Activated CD4-positive, CD25-positive, alpha-beta regulatory T cell treated with anti-CD3 and anti-CD28 coated beads, Interleukin-2, amount 50 U/mL, for 72 hours (primary cell): ENCODE results near the gene CALR3.
"Not testable (repeated sequence)": the region's sequence is repeated elsewhere in the genome, so short reads cannot be mapped to it uniquely, and the experiment has no call there.

Source experiments
- DNase-seq: peaks from one replicate; pipeline ENCODE4 v3.0.0; 2021

The CALR3 gene

DNA sequence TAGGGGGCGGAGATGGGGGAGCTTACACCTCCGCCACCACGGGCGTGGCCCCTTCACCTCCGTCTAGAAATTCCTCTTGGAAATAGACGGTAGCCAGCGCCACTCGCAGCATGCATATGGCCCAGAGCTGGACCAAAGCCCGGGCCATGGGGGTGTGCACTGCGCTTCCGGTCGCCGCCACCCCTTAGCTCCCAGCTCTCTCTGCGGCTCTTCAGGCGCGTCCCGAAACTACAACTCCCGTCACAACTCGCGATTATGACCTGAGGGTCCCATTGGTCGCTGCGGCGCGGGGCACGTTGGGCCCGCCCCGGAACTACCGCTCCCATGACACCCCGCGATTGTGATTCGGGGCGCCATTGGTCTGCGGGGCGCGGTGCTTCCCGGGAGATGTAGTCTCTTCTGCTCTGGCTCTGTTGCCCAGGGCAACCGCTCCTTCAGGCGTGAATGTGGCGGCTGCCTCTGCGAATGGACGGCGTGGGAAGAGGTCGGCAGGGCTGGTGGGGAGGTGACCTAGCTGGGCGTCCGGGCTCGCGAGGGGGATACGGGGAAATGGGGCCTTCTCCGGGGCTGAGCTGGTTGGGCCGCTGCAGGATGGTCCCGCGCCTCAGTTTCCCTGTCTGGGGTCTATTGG, at the start of gene CALR3, which contains the start of gene C19orf44:
CALR3 (minus strand) TSS at position 186 of the 631 bp plus-strand sequence; CDS start at position 148, 38 bp downstream.
C19orf44 (plus strand) TSS at position 413 of the 631 bp plus-strand sequence. CDS start 4,399 bp downstream, outside the sequence.
- DNase-seq: peak; percentile 96

DNA sequence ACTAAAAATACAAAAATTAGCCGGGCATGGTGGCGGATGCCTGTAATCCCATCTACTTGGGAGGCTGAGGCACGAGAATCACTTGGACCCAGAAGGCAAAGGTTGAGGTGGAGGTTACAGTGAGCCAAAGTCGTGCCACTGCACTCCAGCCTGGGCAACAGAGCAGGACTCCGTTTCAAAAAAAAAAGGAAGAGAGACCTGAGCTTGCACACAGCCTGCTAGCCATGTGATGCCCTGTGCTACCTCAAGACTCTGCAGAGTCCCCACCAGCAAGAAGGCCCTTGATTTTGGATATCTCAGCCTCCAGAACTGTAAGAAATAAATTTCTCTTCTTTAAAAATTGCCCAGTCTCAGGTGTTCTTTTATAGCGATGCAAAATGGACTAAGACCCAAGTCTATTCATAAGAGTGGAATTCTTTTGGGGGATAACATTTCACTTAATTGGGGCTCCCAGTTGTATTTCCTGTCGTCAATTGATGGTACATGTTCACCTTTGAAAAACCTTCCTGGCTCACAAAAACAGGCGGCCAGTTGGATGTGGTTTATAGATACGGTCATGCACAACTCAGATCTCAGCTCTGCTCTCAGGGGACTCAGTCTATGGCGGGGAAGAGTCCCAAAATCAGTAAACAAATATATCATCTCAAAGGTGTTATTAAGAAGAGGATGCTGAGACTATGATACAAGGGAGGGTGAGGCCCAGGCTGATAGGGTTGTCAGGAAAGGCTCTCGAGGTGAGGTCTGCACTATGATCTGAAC, 48.7 kb upstream of the CALR3 start:
- no peak for DNase-seq

DNA sequence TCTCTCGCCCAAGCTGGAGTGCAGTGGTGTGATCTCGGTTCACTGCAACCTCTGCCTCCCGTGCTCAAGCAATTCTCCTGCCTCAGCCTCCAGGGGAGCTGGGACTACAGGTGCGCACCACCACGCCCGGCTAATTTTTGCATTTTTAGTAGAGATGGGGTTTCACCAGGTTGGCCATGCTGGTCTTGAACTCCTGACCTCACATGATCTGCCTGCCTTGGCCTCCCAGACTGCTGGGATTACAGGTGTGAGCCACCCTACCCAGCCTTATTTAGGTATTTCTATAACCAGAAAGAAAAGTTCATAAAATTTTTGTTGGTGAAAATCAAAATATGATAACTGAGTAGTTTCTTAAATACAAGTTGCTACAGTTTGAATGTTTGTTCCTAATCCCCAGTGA, 47.8 kb upstream of the CALR3 start:
- DNase-seq: not testable (repeated sequence)

DNA sequence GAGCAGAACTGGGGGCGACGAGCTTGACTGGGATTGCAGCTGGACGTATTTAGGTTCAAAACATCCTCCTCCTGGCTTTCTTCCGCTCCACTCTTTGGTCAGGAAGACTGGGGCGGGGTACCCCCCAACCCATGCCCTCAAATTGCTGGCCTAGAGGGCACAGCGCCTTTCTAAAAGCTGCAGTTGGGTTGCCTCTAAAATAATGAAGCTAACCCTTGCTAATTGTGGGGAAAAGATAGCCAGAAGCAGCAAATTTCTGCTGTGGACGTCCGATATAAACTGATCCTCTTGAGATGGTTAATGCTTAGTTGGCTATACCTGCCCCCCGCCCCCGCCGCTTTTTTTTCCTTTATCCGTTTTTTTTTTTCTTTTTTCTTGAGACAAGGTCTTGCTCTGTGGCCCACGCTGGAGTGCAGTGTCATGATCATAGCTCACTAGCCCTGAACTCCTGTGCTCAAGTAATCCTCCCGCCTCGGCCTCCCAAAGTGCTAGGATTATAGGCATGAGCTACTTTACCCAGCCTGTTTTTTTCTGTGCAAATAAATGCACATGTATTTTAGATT, 47.0 kb upstream of the CALR3 start:
- no peak for DNase-seq

DNA sequence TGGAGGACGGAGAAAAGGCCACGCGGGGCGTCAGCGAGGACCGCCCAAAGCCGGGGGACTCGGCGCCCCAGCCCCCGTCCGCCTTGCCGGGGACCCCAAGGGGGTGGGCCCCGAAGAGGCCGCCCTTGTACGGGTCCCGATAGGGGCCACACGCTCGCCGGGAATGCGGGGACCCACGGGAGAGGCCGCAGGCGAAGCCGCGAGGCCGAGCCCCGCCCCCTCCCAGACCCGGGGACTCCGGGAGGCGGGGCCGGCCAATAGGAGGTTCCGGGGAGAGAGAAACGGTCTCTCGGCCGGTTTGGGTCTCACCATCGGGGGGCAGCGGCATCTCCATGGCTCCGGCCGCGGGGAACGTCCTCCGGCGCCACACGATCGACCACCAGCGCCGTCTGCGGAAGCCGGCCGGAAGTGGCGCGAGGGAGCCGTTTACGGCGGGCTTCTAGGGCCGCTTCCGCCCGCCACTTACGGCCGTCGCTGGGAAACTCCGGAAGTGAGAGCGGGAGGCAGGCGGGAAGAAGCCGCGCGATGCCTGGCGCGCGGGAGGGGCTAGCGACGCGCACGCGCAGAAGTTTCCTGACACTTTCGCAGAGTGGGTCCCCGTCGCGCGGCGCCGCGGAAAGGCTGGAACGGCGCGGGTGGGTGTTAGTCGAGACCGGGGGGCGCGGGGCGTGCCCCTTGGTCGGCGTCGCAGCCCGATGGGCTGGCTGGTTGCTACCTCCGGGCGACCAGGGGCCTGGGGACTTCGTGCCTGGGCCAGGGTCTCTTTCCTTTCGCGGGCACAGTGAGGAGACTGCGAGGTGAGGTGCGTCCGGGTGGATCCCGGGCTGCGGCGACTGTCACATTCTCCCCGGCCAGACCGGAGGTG, 46.3 kb upstream of the CALR3 start, which contains the start of gene CHERP:
CHERP (minus strand) TSS at position 393 of the 865 bp plus-strand sequence; CDS start at position 334, 59 bp downstream.
- peak; percentile 95 for DNase-seq

- DNase-seq: no peak
Observed at GRCh38 chr19:16541526-16542044, 45.6 kb upstream of the CALR3 start.

DNA sequence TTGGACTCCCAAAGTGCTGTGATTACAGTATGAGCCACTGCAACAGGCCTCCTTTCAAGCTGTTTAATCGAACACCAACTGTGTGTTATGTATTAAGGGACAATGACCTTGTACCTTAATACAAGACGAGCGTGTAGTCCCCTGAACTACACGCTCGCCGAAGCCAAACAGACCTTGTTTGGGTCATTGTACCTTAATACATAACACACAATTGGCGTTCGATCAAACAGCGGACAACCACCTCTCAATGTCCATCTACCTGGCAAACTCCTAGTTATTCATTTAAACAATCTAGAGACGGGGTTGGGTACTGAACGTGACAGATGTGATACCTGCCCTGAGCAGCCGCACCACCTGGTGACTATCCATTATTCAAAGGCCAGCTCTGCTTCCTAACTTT, 45.0 kb upstream of the CALR3 start:
- no peak for DNase-seq

GRCh38 chr19:16537111-16537510, 41.1 kb upstream of the CALR3 start:
- DNase-seq: no peak

- DNase-seq: no peak
Observed at GRCh38 chr19:16536130-16536529, 40.2 kb upstream of the CALR3 start.

DNA sequence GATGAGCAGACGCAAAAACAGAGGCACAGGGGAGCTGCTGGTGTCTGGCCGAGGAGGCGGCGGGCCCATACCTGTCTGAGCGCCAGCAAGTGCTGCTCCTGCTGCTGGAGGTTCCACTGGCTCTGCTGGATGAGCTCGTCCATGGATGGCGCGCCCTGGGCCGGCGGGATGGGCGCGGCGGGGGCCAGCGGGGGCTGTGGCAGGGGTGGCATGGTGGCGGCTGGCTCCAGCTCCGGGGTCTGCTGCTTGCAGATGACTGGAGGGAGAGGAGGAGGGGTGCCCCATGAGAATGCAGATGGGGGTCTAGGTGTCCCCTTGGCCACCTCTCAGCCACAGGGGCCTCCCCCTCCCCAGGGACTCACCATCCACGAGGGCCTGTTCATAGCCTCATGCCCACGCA, 39.4 kb upstream of the CALR3 start:
- no peak for DNase-seq

- DNase-seq: no peak
Observed at GRCh38 chr19:16532440-16533234, 36.7 kb upstream of the CALR3 start.

- DNase-seq: no peak
Observed at GRCh38 chr19:16531380-16531669, 35.4 kb upstream of the CALR3 start.

- DNase-seq: no peak
Observed at GRCh38 chr19:16530540-16531379, 34.8 kb upstream of the CALR3 start.

- no peak for DNase-seq
Observed at GRCh38 chr19:16529466-16530144, 33.6 kb upstream of the CALR3 start.

DNA sequence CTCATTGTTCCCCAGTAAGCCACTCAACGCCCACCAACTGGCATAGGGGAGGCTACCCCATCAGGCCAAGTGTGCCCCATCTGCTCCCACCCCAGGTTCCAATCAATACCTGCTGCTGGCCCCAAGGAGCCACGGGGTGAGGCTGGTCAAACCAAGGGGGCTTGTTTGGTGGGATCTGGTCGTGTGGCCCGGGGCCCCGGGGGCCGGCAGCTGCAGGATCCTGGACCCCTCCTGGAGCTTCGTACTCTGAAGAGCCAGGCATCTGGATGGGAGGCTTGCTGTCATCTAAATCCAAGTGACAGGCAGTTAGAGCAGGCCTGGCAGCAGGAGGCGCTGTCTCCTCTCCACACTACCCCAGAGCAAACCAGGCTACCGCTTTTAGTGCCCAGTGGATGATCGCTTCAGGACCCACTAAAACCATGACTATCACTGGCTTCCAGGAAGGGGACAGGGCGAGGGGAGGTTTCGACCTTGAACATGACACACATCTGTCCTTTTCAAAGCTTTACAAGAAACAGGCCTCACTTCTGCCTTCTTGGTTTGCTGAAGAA, 32.1 kb upstream of the CALR3 start:
- DNase-seq: no peak

DNA sequence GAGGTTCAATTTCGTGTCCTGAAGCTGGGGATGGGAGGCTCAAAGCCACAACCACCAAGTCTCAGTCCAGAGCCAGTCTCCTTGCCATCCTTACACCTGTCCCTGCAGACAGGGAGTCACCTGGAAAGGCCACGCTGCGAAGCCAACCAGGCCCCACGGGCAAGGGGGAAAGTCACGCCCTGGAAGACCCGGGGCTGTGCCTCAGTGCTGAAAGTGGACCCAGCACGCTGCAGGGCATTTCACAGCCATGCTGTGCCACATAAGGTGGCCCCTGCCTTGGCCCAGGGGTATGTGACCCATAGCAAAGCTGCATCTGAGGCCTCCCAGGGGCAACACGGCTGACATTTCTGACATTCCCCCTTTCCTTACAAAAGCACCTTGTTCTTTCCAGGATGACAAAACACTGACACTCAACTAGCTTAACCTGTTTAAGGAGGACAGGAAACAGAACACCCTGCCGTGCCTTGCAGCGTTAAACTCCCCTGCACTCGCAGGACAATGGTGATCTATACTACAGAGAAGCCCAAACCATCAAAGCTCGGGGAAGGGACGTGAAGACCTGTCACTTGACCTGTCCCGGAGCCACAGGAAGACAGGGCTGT, 31.5 kb upstream of the CALR3 start:
- no peak for DNase-seq

DNA sequence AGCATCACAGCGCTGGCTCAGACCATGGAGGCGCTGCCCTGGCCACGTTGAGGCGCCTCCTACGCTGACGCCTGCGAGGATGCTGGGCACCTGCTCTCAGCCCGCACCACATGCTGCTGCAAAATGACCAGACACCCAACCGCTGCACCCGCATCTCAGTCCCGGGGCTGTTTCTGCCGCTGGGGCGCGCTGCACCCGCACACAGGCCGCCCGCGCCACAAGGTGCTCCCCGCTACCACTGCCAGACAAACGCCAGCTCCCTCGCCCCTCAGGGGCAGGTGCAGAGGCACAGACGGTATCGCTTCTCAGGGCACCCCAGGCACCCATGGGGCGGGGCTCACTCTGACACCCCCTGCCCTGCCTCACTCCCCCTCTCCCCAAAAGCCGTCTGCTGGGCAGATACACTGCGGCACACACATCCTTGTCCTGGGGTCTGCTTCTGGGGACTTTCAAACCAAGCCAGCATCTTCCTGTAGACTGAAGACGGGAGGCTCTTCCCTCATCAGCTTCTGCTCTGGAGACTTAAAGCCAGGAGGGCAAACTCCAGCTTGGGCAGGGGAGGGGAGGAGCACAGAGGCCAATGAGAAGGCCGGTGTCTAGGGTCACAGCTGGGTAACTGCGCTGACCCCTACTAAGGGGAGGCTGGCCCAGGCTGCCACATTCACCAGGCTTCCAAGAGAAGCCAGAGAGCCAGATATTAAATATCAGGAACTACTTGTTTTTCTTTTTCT, 29.9 kb upstream of the CALR3 start:
- DNase-seq: no peak

DNA sequence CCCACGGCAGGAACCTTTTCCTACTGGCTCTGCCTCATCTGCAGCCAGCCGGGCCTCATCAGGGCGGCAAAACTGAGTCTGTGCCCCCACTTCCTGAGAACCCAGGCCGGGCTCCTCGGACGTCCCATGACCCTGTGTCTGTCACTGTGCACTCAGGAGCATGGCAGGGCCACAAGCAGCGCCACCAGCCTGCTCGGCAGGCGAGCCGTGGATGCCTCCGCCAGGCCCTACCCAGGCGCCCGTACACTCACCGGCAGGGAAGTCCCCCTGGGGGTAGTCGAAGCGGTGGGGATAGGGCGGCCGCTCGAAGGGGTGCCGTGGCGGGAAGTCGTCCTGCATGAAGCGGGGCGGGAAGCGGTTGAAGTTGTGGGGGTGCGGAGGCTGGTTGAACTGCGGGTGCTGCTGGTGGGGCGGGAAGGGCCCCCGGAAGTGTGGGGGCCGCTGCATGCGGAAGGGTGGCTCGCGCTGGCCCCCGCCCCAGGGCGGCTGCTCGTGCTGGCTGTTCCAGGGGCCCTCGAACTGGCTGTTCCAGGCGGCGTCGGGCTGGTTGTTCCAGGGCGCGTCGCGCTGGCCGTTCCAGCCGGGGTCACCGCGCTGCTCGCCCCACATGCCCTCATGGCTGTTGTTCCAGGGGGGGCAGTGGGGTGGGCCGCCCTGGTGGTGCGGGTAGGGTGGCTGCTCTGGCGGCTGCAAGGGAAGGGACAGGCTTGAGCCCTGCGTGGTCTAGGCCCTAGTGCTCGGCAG, 29.2 kb upstream of the CALR3 start:
- DNase-seq: no peak
